MM.1S (cell line): ENCODE results near the gene WNT2B.

ENCODE experiments used
- DNase-seq: peaks from one replicate; pipeline ENCODE4 v3.0.0-alpha.2; 2015
- H2AFZ ChIP-seq: fragments of 300-600 bp; sonication (generic); 2 replicates; pipeline ENCODE4 v1.6.0; 2016; ENCODE audit warnings: antibody characterized with exemption, low read length
- H3F3A ChIP-seq: fragments of 300-600 bp; sonication (generic); 2 replicates; pipeline ENCODE4 v1.6.1; 2016; ENCODE audit warnings: mild to moderate bottlenecking, antibody characterized with exemption, low read length, moderate library complexity, mixed read lengths; ENCODE audit not compliant: insufficient read depth
- H3K27ac ChIP-seq: fragments of 300-600 bp; sonication (generic); 2 replicates; pipeline ENCODE4 v1.5.1; 2016; ENCODE audit warnings: mild to moderate bottlenecking, low read length
- H3K27me3 ChIP-seq: fragments of 300-600 bp; sonication (generic); replicated peaks from 2 replicates; pipeline ENCODE4 v1.6.0; 2016; ENCODE audit warnings: low read length; ENCODE audit not compliant: insufficient read depth
- H3K36me3 ChIP-seq: fragments of 300-600 bp; sonication (generic); replicated peaks from 2 replicates; pipeline ENCODE4 v1.6.1; 2016; ENCODE audit warnings: mild to moderate bottlenecking, low read length, mixed read lengths; ENCODE audit not compliant: insufficient read depth
- H3K4me1 ChIP-seq: fragments of 300-600 bp; sonication (generic); 2 replicates; pipeline ENCODE4 v1.6.1; 2016; ENCODE audit warnings: low read length, mixed read lengths
- H3K4me2 ChIP-seq: fragments of 300-600 bp; sonication (generic); 2 replicates; pipeline ENCODE4 v1.6.0; 2016; ENCODE audit warnings: low read depth, low read length
- H3K4me3 ChIP-seq: fragments of 300-600 bp; sonication (generic); 2 replicates; pipeline ENCODE4 v1.5.1; 2016; ENCODE audit warnings: low read length, mixed read lengths
- H3K79me2 ChIP-seq: fragments of 300-600 bp; sonication (generic); 2 replicates; pipeline ENCODE4 v1.6.1; 2016; ENCODE audit warnings: mixed run types, low read length, mixed read lengths
- H3K9ac ChIP-seq: fragments of 300-600 bp; sonication (generic); 2 replicates; pipeline ENCODE4 v1.6.1; 2016; ENCODE audit warnings: low read length, mixed read lengths
- H3K9me2 ChIP-seq: fragments of 300-600 bp; sonication (generic); replicated peaks from 2 replicates; pipeline ENCODE4 v1.6.1; 2016; ENCODE audit warnings: mild to moderate bottlenecking, low read length, mixed read lengths; ENCODE audit not compliant: insufficient read depth
- H3K9me3 ChIP-seq: fragments of 300-600 bp; sonication (generic); replicated peaks from 2 replicates; pipeline ENCODE4 v1.6.1; 2016; ENCODE audit warnings: mild to moderate bottlenecking, low read length, mixed read lengths; ENCODE audit not compliant: insufficient read depth
- H4K20me1 ChIP-seq: fragments of 300-600 bp; sonication (generic); 2 replicates; pipeline ENCODE4 v1.6.1; 2016; ENCODE audit warnings: mild to moderate bottlenecking, low read length, moderate library complexity, mixed read lengths; ENCODE audit not compliant: insufficient read depth
- EZH2 ChIP-seq: fragments of 300-600 bp; sonication (generic); optimal IDR thresholded peaks from 2 replicates; pipeline ENCODE3; 2017; ENCODE audit warnings: low read depth, mild to moderate bottlenecking, antibody characterized with exemption, low read length, mixed read lengths
- EZH2phosphoT487 ChIP-seq: fragments of 300-600 bp; sonication (generic); IDR thresholded peaks from 2 replicates; pipeline ENCODE4 v1.6.1; 2018; ENCODE audit warnings: antibody characterized with exemption, low read length
- TF ChIP-seq, protein P1 (sequence below): fragments of 300-600 bp; sonication (generic); IDR thresholded peaks from 2 replicates; pipeline ENCODE4 v1.5.1; 2016; ENCODE audit warnings: antibody characterized with exemption, low read length, mixed read lengths

Gene WNT2B

DNA sequence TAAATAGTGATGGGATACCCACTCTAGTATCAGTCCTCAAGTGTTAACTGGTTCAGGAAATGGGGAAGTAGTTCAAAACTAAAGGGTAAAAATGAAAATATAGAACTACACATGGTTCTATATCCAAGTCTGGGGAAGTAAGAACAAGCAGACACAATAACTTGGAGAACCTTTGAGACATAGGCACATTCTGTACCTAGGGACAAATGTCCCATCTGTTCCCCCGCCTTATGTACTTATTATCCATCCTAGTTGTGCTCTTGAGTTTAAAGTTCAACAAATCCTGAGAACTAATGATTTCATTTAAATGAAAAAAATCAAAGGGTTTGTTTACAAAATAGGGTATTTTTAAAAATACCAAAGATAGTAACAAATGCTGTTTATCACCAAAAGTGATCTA is 32.5 kb downstream of the WNT2B start:
- Histone ChIP-seq H3K9me3 (no peaks in the 10 kb centered on the region), H3K79me2 (no peaks in the 10 kb centered on the region), H3K4me2 (no peak overlapping the region), H3K4me1 (no peaks in the 10 kb centered on the region), H3K36me3 (no peaks in the 10 kb centered on the region), H4K20me1 (no peaks in the 10 kb centered on the region), H2AFZ (no peak overlapping the region), H3F3A (no peaks in the 10 kb centered on the region), H3K4me3 (no peak overlapping the region), H3K9ac (no peak overlapping the region), H3K27ac (no peak overlapping the region), H3K27me3 (no peaks in the 10 kb centered on the region), H3K9me2 (no peaks in the 10 kb centered on the region)
- TF ChIP-seq EZH2phosphoT487 = no peak
- no peak for TF ChIP-seq EZH2
- DNase-seq = no peak

DNA sequence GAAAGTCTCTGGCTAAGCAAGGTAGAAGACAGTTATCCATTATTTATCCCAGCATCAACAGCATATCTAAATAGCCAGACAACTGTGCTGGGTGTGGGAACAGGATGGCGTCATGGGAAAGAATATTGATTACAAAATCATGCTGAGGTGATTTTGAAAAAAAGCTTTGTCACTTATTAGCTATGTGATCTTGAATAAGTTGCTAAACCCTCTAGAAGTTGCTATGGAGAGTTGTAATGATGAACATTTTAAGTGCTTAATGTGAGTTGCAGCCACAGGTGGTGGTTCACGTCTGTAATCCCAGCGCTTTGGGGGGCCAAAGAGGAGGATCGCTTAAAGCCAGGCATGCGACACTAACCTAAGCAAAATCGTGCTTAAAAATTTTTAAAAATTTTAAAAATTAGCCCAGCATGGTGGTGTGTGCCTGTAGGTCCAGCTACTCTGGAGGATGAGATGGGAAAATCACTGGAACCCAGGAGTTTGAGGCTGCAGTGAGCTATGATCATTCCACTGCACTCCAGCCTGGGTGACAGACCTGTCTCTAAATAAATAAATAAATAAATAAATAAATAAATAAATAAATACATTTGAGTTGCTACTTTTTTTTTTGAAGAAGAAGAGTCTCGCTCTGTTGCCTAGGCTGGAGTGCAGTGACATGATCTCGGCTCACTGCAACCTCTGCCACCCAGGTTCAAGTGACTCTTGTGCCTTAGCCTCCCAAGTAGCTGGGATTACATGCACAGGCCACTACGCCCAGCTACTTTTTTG is 33.6 kb downstream of the WNT2B start:
- Histone ChIP-seq H3K27ac (no peak overlapping the region), H3K4me3 (no peak overlapping the region), H3F3A (no peaks in the 10 kb centered on the region), H2AFZ (no peak overlapping the region), H3K4me2 (no peak overlapping the region), H3K27me3 (no peaks in the 10 kb centered on the region), H4K20me1 (no peaks in the 10 kb centered on the region), H3K9ac (no peak overlapping the region), H3K4me1 (no peaks in the 10 kb centered on the region), H3K79me2 (no peaks in the 10 kb centered on the region), H3K9me3 (no peaks in the 10 kb centered on the region), H3K9me2 (no peaks in the 10 kb centered on the region), H3K36me3 (no peaks in the 10 kb centered on the region)
- no peak for DNase-seq
- no peak for TF ChIP-seq EZH2
- no peak for TF ChIP-seq EZH2phosphoT487
- TF ChIP-seq, protein P1, sequence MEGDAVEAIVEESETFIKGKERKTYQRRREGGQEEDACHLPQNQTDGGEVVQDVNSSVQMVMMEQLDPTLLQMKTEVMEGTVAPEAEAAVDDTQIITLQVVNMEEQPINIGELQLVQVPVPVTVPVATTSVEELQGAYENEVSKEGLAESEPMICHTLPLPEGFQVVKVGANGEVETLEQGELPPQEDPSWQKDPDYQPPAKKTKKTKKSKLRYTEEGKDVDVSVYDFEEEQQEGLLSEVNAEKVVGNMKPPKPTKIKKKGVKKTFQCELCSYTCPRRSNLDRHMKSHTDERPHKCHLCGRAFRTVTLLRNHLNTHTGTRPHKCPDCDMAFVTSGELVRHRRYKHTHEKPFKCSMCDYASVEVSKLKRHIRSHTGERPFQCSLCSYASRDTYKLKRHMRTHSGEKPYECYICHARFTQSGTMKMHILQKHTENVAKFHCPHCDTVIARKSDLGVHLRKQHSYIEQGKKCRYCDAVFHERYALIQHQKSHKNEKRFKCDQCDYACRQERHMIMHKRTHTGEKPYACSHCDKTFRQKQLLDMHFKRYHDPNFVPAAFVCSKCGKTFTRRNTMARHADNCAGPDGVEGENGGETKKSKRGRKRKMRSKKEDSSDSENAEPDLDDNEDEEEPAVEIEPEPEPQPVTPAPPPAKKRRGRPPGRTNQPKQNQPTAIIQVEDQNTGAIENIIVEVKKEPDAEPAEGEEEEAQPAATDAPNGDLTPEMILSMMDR = no peak

GRCh38 chr1:112544011-112544688 is 35.4 kb downstream of the WNT2B start:
- no peaks in the 10 kb centered on the region for H3K79me2 ChIP-seq
- TF ChIP-seq, protein P1 = no peak
- TF ChIP-seq EZH2phosphoT487 = no peak
- no peak for TF ChIP-seq EZH2
- no peak overlapping the region for H3K4me3 ChIP-seq
- no peaks in the 10 kb centered on the region for H3K9me2 ChIP-seq
- no peak overlapping the region for H2AFZ ChIP-seq
- no peak overlapping the region for H3K9ac ChIP-seq
- H3K27me3 ChIP-seq = no peaks in the 10 kb centered on the region
- no peaks in the 10 kb centered on the region for H3K36me3 ChIP-seq
- H3K27ac ChIP-seq = no peak overlapping the region
- H4K20me1 ChIP-seq = no peaks in the 10 kb centered on the region
- no peaks in the 10 kb centered on the region for H3F3A ChIP-seq
- H3K4me1 ChIP-seq = no peaks in the 10 kb centered on the region
- DNase-seq = no peak
- H3K4me2 ChIP-seq = no peak overlapping the region
- no peaks in the 10 kb centered on the region for H3K9me3 ChIP-seq

DNA sequence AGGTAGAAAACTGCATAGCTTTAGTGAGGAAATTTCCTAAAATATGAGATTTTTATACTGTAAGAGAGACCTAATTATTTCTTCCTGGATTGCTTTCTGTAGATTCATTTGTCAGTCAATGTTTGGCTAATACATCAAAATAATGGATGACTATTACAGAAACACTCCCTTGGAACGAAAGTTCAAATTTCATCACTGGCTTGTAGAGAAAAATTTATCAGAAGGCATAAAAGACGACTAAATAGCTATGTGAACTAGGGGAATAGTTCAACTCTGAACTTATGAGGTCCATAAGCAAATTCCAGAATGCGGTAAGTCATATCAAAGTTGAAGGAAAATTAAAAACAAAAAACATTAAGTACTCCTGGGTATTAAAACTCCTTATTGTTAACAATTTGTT is 36.0 kb downstream of the WNT2B start:
- H3K4me1 ChIP-seq = no peaks in the 10 kb centered on the region
- H4K20me1 ChIP-seq = no peaks in the 10 kb centered on the region
- TF ChIP-seq, protein P1 = no peak
- TF ChIP-seq EZH2phosphoT487 (no peak), EZH2 (no peak)
- H3K9me2 ChIP-seq = no peaks in the 10 kb centered on the region
- H3K4me2 ChIP-seq = no peak overlapping the region
- no peaks in the 10 kb centered on the region for H3K27me3 ChIP-seq
- H3K9ac ChIP-seq = no peak overlapping the region
- no peak for DNase-seq
- no peak overlapping the region for H2AFZ ChIP-seq
- no peaks in the 10 kb centered on the region for H3F3A ChIP-seq
- no peak overlapping the region for H3K4me3 ChIP-seq
- H3K27ac ChIP-seq = no peak overlapping the region
- H3K9me3 ChIP-seq = no peaks in the 10 kb centered on the region
- no peaks in the 10 kb centered on the region for H3K36me3 ChIP-seq
- no peaks in the 10 kb centered on the region for H3K79me2 ChIP-seq
